Measurements from ENCODE around the gene DENND1C. TPM values are rescaled to one million over a fixed set of nuclear protein-coding genes. Genes with fewer than 3 reads are reported as not detected.
A peak's percentile ranks its signal among the peaks of the same experiment; 100 is the strongest.

DENND1C gene, protein sequence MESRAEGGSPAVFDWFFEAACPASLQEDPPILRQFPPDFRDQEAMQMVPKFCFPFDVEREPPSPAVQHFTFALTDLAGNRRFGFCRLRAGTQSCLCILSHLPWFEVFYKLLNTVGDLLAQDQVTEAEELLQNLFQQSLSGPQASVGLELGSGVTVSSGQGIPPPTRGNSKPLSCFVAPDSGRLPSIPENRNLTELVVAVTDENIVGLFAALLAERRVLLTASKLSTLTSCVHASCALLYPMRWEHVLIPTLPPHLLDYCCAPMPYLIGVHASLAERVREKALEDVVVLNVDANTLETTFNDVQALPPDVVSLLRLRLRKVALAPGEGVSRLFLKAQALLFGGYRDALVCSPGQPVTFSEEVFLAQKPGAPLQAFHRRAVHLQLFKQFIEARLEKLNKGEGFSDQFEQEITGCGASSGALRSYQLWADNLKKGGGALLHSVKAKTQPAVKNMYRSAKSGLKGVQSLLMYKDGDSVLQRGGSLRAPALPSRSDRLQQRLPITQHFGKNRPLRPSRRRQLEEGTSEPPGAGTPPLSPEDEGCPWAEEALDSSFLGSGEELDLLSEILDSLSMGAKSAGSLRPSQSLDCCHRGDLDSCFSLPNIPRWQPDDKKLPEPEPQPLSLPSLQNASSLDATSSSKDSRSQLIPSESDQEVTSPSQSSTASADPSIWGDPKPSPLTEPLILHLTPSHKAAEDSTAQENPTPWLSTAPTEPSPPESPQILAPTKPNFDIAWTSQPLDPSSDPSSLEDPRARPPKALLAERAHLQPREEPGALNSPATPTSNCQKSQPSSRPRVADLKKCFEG
- total RNA-seq = 10 to 100 TPM; 94.1 to 97.5 TPM

DNA sequence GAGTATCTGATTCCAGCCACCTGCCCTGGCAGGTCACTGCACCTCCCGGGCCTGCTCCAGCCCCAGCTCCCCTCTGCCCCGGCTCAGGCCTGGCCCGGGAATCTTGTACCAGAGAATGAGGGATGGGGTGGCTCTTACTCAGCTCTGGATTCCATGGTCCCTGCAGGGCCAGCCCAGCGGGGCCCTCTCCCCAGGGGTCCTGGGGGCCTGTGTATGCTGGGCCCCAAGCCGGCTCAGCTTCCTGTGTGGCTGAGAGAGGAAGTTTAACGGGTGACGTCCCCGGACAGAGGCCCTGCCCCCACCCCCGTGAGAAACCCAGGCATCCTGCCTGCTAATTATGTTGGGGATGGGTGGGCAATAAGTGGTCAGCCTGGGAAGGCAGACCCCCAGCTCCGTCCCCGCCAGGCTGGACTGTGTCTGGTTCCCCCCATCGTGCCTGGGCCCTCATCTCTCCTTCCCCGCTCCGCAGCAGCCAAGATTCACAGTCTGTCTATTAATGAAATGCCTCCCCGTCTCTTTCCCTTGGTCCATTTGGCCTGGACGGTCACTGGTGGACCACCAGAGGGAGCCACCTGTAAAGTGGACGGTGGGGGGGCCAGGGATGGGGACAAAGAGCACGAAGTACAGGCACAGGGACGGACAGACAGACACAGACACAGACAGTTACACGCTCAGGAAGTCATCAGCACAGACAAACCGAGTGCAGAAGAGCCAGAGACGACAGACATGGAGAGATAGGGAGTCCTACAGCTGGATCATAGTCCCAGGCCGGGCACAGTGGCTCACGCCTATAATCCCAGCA lies at the start of gene DENND1C:
Gene DENND1C (minus strand): TSS at position 247 of the 802 bp plus-strand sequence. CDS start 92 bp downstream, at position 155.
- ChIA-PET CTCF (interaction anchor here (0.8 to 3.2 kb wide), 18 partner anchors 8 to 677 kb away, joined by 3 to 19 read pairs (median 4); partner anchors contain the start of genes CLPP, KHSRP and VAV1), POLR2A (interaction anchor here (0.6 to 2.2 kb wide), 20 partner anchors 8 to 331 kb away, joined by 3 to 17 read pairs (median 5); partner anchors contain the start of genes ALKBH7, KHSRP, SLC25A23 and TNFSF9)
- H3K36me3 Mint-ChIP-seq (ENCODE audit: low read depth) = peaks cover 11% of the 10 kb centered on the region
- DNase-seq = peak; percentile 85
- H3K4me3 Mint-ChIP-seq = peak within 1 kb of the TSS; percentile 95
- no peaks in the 10 kb centered on the region for H3K27me3 Mint-ChIP-seq (ENCODE audit: low read depth)
- H3K27ac Mint-ChIP-seq = peak within 1 kb of the TSS; percentile 97
- H3K4me1 Mint-ChIP-seq (ENCODE audit: low read depth) = peaks cover 37% of the 10 kb centered on the region
- no peaks in the 10 kb centered on the region for H3K9me3 Mint-ChIP-seq (ENCODE audit: insufficient read depth)
- ATAC-seq = peak; percentile 91

DNA sequence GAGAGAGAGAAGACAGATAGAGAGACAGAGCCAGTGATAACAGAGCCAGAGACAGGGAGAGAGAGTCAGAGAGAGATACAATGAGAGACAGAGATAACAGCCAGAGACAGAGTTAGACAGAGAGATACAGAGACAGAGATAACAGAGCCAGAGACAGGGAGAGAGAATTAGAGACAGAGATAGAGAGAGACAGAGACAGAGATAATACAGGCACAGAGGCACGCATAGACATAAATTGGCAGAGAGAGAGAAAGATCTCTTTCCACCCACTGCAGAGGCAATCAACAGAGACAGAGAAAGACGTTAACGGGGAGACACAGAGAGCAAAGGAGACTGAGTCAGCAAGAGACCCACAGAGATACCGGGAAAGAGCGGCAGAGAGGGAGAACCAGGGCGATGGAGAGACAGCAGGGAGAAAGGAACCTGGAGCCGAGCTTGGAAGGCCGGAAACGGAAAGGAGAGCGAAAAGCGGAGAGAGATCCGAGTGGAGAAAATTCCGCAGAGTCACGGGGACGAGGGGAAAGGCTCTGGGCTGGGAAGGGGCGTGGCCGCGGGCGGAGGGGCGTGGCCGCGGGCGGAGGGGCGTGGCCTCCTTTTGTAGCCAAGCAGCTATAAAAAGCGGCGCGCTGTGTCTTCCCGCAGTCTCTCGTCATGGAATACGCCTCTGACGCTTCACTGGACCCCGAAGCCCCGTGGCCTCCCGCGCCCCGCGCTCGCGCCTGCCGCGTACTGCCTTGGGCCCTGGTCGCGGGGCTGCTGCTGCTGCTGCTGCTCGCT lies 49.0 kb upstream of the DENND1C start, which contains the start of gene TNFSF9:
Gene TNFSF9 (plus strand): TSS at position 641 of the 777 bp plus-strand sequence. CDS start 11 bp downstream, at position 652.
- peak within 1 kb of the TSS; percentile 19 for H3K27ac Mint-ChIP-seq
- peaks cover 37% of the 10 kb centered on the region for H3K4me1 Mint-ChIP-seq (ENCODE audit: low read depth)

DNA sequence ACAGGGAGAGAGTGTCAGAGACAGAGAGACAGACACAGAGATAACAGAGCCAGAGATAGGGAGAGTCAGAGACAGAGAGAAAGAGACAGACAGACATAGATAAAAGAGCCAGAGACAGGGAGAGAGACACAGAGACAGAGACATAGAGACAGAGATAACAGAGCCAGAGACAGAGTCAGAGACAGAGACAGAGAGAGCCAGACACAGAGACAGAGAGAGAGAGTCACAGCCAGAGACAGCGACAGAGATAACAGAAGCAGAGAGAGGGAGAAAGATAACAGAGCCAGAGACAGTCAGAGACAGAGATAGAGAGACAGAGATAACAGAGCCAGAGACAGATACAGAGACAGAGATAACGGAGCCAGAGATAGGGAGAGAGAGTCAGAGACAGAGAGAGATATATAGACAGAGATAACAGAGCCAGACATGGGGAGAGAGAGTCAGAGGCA lies 48.4 kb upstream of the DENND1C start:
- Mint-ChIP-seq H3K4me1 (ENCODE audit: low read depth) (peaks cover 33% of the 10 kb centered on the region), H3K27me3 (ENCODE audit: low read depth) (peaks cover 28% of the 10 kb centered on the region), H3K27ac (no peak overlapping the region), H3K9me3 (ENCODE audit: insufficient read depth) (no peaks in the 10 kb centered on the region), H3K4me3 (peak overlapping the region; percentile 68), H3K36me3 (ENCODE audit: low read depth) (no peaks in the 10 kb centered on the region)
- ChIA-PET POLR2A (no interaction called here), CTCF (no interaction called here)
- ATAC-seq (no peak), DNase-seq (no peak)

More for the DNA sequence above, 49.0 kb upstream of the DENND1C start, which contains the start of gene TNFSF9:
- DNase-seq = peak; percentile 88
- H3K9me3 Mint-ChIP-seq (ENCODE audit: insufficient read depth) = no peaks in the 10 kb centered on the region
- peaks cover 28% of the 10 kb centered on the region for H3K27me3 Mint-ChIP-seq (ENCODE audit: low read depth)
- peaks cover 2% of the 10 kb centered on the region for H3K36me3 Mint-ChIP-seq (ENCODE audit: low read depth)
- peak; percentile 78 for ATAC-seq
- POLR2A ChIA-PET = interaction anchor here (0.6 to 1.3 kb wide), 3 partner anchors 8 to 139 kb away, joined by 3 read pairs; partner anchors contain the start of genes DENND1C and TNFSF14
- CTCF ChIA-PET = interaction anchor here (0.7 to 1.3 kb wide), 2 partner anchors 11 to 238 kb away, joined by 3 read pairs; no protein-coding TSS in a partner anchor
- peak within 1 kb of the TSS; percentile 68 for H3K4me3 Mint-ChIP-seq

DNA sequence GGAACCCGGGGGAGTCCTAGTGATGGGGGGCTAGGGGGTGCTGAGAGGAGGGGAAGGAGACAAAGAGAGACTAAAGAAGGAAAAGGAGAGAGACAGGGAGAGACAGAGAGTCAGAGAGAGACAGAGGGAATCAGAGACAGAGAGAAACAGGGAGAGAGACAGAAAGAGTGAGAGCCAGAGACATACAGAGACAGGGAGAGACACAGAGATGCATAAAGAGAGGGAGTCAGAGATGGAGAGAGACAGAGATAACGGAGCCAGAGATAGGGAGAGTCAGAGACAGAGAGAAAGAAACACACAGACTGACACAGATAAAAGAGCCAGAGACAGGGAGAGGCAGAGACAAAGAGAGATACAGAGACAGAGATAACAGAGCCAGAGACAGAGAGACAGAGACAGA lies 47.8 kb upstream of the DENND1C start:
- Mint-ChIP-seq H3K27ac (no peak overlapping the region), H3K4me3 (no peak overlapping the region), H3K36me3 (ENCODE audit: low read depth) (no peaks in the 10 kb centered on the region), H3K4me1 (ENCODE audit: low read depth) (peaks cover 33% of the 10 kb centered on the region), H3K9me3 (ENCODE audit: insufficient read depth) (no peaks in the 10 kb centered on the region), H3K27me3 (ENCODE audit: low read depth) (peaks cover 28% of the 10 kb centered on the region)
- ATAC-seq (no peak), DNase-seq (no peak)
- ChIA-PET POLR2A (no interaction called here), CTCF (no interaction called here)

DNA sequence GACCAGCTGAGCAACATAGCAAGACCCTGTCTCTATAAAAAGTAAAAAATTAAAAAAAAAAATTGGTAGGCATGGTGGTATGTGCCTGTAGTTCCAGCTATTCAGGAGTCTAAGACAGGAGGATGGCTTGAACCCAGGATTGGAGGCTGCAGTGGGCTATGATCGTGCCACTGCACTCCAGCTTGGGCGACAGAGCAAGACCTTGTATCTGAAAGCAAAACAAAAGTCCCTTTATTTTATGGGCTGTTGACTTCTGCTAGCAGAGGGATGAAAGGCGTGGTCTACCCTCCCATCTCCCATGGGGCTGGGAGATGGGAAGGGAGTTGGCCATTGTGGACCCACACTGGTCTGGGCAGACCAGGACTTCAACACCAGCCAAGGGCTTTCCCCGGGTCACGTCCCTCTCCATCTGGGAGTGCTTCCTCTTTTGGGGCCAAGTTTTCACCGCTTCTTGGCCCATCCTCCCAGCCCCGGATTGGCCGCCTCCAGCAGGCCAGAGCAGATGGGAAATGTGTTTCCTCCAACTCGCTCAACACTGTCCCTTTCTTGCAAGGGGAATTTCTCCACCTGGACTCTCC lies 47.0 kb upstream of the DENND1C start:
- ATAC-seq (no peak), DNase-seq (no peak)
- Mint-ChIP-seq H3K4me1 (ENCODE audit: low read depth) (peaks cover 28% of the 10 kb centered on the region), H3K36me3 (ENCODE audit: low read depth) (no peaks in the 10 kb centered on the region), H3K4me3 (no peak overlapping the region), H3K27ac (no peak overlapping the region), H3K9me3 (ENCODE audit: insufficient read depth) (no peaks in the 10 kb centered on the region), H3K27me3 (ENCODE audit: low read depth) (peaks cover 26% of the 10 kb centered on the region)
- CTCF ChIA-PET = interaction anchor here (0.7 kb wide), 1 partner anchor 120 kb away, joined by 3 read pairs; no protein-coding TSS in a partner anchor
- POLR2A ChIA-PET = no interaction called here

DNA sequence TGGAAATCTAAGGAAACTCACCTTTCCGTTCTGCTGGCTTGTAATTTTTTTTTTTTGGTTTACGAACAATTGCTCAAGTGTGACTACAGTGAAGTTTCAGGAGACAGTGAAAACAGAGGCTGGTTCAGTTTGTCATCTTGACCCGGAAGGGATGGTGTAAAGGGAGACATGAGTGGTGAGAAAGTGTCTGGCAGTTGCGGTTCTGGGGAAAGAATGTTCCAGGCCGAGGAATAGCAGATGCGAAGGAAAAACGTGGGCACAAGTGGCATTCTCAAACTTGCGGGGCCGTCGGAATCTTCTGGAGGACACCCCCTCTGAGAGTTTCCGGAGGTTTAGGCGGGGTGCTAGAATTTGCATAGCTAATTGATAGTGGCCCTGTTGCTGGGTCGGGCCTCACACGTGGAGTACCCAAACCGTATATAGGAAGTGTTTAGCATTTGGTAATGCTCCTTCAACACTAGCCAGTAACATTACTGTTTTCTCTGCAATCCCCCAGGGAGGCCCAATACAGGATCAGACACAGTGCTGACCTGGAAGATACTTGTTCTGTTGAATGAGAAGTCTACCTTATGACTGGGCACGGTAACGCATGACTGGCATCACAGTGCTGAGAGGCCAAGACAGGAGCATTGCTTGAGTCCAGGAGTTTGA lies 46.4 kb upstream of the DENND1C start:
- Mint-ChIP-seq H3K4me3 (no peak overlapping the region), H3K4me1 (ENCODE audit: low read depth) (peaks cover 28% of the 10 kb centered on the region), H3K27me3 (ENCODE audit: low read depth) (peaks cover 26% of the 10 kb centered on the region), H3K9me3 (ENCODE audit: insufficient read depth) (no peaks in the 10 kb centered on the region), H3K27ac (no peak overlapping the region), H3K36me3 (ENCODE audit: low read depth) (no peaks in the 10 kb centered on the region)
- POLR2A ChIA-PET = no interaction called here
- CTCF ChIA-PET = no interaction called here
- no peak for DNase-seq
- no peak for ATAC-seq

DNA sequence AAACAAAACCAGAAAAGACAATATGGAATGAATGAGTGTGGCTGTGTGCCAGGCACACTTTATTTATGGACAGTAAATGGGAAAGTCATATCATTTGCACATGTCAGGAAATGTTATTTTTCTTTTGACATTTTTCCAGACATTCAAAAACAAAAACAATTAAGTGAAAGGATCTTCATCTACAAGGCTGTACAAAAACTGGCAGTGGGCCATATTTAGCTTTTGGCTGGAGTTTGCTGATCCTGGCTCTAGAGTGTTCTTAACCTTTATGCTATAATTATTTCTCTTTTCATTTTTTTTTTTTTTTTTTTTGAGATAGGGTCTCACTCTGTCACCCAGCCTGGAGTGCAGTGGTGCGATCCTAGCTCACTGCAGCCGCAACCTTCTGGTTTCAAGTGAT lies 42.7 kb upstream of the DENND1C start:
- no peak for ATAC-seq
- Mint-ChIP-seq H3K27ac (no peak overlapping the region), H3K27me3 (ENCODE audit: low read depth) (peaks cover 3% of the 10 kb centered on the region), H3K36me3 (ENCODE audit: low read depth) (no peaks in the 10 kb centered on the region), H3K4me3 (no peak overlapping the region), H3K4me1 (ENCODE audit: low read depth) (peaks cover 16% of the 10 kb centered on the region), H3K9me3 (ENCODE audit: insufficient read depth) (no peaks in the 10 kb centered on the region)
- POLR2A ChIA-PET = no interaction called here
- DNase-seq = no peak
- CTCF ChIA-PET = interaction anchor here (0.8 kb wide), 1 partner anchor 107 kb away, joined by 3 read pairs; no protein-coding TSS in a partner anchor

DNA sequence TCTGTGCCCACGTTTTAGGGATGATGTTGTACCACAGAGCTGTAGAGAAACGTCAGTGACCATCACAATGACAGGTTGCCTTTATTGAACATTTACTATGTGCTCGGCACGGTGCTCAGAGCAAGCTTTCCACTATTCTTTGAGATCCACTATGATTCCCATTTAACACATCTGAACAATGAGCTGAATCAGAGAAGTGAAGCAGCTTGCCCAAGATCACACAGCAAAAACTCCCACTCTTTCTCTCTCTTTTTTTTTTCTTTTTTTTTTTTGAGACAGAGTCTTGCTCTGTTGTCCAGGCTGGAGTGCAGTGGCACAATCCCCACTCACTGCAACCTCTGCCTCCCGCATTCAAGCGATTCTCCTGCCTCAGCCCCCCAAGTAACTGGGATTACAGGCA lies 41.1 kb upstream of the DENND1C start:
- Mint-ChIP-seq H3K36me3 (ENCODE audit: low read depth) (no peaks in the 10 kb centered on the region), H3K27me3 (ENCODE audit: low read depth) (no peaks in the 10 kb centered on the region), H3K4me1 (ENCODE audit: low read depth) (peaks cover 28% of the 10 kb centered on the region), H3K27ac (peak overlapping the region; percentile 54), H3K9me3 (ENCODE audit: insufficient read depth) (no peaks in the 10 kb centered on the region), H3K4me3 (no peak overlapping the region)
- ChIA-PET POLR2A (interaction anchor here (0.6 to 1.0 kb wide), 3 partner anchors 8 to 147 kb away, joined by 3 read pairs; partner anchors contain the start of genes TNFSF14 and TNFSF9), CTCF (interaction anchor here (2.1 kb wide), 1 partner anchor 341 kb away, joined by 7 read pairs; no protein-coding TSS in a partner anchor)
- DNase-seq = no peak
- no peak for ATAC-seq

DNA sequence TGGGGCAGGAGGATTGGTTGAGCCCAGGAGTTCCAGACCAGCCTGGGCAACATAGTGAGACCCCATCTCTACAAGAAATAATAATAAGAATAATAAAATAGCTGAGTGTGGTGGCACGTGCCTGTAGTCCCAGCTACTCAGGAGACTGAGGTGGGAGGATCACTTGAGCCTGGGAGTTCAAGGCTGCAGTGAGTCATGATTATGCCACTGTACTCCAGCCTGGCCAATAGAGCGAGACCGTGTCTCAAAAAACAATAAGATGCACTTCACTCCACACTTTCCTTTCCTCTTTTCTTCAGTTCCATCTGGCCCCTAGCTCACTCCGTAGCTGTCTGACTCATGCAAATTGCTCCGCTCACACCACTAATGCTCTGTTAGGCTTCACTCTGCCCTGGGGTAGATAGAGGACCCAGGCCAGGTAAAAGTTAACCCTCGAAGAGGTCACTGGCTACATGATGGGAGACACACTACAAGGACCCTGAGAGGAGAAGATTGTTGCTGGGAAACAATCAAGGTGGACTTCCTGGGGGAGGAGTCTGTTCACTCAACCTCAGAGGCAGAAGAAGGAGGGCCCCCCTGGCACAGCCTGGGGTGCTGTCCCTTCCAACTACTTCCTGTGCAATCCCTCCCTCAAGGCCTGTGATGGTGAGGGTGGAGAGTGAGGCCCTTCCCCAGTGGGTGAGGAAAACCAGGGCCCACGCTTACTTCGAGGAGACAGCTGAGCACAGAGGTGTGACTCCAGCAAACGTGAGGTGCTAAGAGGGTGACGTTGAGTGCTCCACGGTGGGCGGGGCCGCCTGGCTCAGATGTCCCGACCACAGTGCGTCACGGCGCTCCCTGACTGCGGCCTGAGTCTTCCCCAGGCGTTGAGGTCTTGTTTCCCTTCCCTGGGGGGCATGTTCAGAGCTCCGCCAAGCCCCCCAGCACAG lies 40.4 kb upstream of the DENND1C start:
- ChIA-PET POLR2A (interaction anchor here (0.6 to 1.0 kb wide), 4 partner anchors 9 to 148 kb away, joined by 3 read pairs; partner anchors contain the start of genes TNFSF14 and TNFSF9), CTCF (interaction anchor here (2.1 kb wide), 1 partner anchor 341 kb away, joined by 7 read pairs; no protein-coding TSS in a partner anchor)
- peak overlapping the region; percentile 54 for H3K27ac Mint-ChIP-seq
- H3K4me3 Mint-ChIP-seq = no peak overlapping the region
- no peaks in the 10 kb centered on the region for H3K9me3 Mint-ChIP-seq (ENCODE audit: insufficient read depth)
- DNase-seq (peak; percentile 61), ATAC-seq (peak; percentile 45)
- no peaks in the 10 kb centered on the region for H3K27me3 Mint-ChIP-seq (ENCODE audit: low read depth)
- peaks cover 34% of the 10 kb centered on the region for H3K4me1 Mint-ChIP-seq (ENCODE audit: low read depth)
- no peaks in the 10 kb centered on the region for H3K36me3 Mint-ChIP-seq (ENCODE audit: low read depth)
